Activated naive CD4-positive, alpha-beta T cell (primary cell): ENCODE data around the gene SEPTIN10.
"Not testable (repeated sequence)": the region's sequence is repeated elsewhere in the genome, so short reads cannot be mapped to it uniquely, and the experiment has no call there.

ENCODE experiments used
- DNase-seq, 4 experiments: peaks; one replicate each; lab custom pipeline; 2025; lab: John Stamatoyannopoulos, UW

The SEPTIN10 gene

DNA sequence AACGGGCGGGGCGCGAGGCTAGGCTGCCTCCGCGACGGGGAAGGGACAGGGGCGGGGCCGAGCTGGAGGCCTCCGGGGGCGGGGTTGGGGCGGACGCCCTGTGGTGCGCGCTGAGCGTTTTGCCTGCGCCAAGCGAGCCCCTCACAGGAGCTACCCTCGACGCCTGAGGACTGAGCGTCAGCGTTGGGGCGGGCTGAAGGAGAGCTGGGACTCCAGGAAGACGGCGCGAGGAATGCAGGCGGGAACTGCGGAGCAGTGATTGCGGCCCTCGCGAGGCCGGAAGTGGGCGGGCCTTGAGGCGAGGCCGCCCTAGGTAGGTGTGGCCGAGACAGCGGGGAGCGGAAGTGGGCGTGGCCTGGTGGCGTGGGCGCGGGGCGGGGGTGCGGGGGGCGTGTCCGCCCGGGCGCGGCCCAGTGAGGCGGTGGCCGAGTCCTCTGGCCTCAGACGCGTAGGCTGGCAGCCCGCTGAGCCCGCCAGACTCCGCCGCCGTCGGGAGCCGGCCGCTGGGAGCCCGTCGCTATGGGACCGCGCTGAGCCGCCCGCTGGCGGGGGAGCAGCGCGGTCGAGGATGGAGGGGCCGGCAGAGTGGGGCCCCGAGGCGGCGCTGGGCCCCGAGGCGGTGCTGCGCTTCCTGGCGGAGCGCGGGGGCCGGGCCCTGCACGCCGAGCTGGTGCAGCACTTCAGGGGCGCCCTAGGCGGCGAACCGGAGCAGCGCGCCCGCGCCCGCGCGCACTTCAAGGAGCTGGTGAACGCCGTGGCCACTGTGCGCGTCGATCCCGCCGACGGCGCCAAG is at the start of gene SEPTIN10, which contains the start of gene SOWAHC:
SEPTIN10 (minus strand) TSS at position 45 of the 793 bp plus-strand sequence. CDS start 139 bp downstream, outside the sequence.
SOWAHC (plus strand) TSS at position 443 of the 793 bp plus-strand sequence; CDS start at position 569, 126 bp downstream.
- peak; percentile 7 to 75 (median 50) for DNase-seq

DNA sequence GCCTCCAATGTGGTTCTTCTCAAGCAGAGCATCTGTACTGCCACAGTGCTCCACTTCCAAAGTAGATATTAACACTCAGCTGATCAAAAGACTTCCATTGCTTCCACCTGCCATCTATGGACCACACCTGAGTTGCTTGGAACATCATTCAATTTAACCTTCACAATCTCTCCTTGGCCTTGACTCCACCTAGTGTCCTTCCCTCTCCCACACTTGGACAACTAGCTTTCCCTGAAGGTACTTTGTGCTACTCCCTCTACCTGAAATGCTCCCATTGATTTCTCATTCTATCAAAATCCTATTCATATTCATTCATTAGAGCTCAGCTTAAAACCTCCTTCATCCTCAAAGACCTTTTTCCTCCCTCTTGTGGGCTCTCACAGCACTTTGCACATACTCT is 49.1 kb upstream of the SEPTIN10 start:
- DNase-seq: no peak

DNA sequence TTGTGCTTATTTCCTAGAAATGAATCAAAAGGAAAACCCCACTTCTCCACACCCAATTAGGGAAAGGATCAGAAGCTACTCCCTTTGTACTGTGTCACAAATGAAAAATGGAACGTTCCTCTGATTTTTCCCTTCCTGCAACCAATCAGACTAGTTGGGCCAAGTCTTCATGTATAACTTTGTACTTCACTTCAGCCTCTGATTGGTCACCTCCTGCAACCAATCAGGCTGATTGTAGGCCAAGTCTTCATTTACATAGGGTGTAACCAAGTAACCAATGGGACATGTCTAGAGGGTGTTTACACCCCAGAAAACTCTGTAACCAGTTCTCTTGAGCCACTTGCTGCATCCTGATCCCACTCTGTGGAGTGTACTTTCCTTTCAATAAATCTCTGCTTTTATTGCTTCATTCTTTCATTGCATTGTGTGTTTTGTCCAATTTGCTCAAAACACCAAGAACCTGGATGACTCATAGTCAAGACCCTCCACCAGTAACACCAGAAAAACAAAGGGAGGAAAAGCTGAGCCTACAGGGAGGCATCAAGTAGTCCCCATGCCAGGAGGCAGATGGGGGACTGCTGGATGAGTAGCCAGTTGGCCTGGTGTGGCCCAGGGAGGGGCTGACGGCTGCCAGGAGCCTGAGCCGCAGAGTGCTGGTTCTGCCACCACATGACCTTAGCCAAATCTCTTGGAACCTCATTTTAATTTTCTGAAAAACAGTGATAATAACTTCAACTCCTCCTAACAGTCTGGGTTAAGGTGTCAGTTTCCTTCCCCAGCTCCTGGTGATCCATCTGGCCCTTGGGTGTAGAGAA is 46.5 kb upstream of the SEPTIN10 start:
- no peak for DNase-seq

DNA sequence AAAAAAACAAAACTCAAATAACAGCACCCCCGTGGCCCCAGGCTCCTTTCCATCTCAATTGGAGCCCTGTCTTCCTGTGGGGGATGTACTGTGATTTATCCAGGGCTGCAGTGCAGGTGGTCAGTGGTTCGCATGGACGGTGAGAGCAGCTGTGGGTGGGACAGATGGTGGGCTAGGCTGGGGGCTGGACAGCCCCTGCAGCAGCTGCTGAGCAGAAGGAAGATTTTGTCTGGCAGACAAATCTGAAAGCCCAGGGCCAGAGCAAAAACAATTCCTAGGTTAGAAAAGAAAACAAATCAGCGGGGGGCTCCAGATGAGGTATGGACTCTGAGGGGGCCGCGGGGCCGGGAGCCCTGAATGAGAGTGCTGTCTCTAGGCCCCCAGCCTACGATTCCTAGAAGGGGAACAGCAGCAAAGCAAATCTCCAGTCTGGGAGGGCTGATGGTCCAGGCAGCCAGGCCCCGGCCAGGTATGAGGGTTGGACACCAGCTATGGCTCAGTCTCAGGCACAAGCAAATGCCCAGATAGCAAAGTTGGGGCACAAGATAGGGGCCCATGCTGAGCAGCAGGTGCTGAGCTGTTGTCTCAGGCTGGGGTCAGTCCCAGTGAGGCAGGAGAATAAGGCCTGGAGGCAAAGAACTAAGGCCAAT is 45.8 kb upstream of the SEPTIN10 start:
- no peak for DNase-seq

DNA sequence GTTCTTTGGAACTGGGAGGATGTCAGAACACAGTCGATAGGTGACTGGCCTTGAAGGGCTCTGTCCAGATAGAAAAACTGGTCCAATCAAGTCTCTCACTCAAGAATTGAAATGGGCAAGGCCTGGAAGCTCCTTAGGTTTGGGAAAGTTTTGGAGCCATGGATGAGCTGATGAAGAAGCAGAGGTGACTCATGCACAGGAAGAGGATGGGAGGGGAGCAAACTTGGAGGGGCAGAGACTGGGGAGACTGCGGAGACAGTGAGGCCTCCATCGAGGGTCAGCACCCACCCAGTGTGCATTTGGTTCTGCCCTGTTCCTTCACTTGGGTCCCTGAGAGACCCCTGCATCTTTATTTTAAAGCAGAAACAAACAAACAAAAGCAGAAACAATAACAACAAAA is 41.5 kb upstream of the SEPTIN10 start:
- DNase-seq: no peak

DNA sequence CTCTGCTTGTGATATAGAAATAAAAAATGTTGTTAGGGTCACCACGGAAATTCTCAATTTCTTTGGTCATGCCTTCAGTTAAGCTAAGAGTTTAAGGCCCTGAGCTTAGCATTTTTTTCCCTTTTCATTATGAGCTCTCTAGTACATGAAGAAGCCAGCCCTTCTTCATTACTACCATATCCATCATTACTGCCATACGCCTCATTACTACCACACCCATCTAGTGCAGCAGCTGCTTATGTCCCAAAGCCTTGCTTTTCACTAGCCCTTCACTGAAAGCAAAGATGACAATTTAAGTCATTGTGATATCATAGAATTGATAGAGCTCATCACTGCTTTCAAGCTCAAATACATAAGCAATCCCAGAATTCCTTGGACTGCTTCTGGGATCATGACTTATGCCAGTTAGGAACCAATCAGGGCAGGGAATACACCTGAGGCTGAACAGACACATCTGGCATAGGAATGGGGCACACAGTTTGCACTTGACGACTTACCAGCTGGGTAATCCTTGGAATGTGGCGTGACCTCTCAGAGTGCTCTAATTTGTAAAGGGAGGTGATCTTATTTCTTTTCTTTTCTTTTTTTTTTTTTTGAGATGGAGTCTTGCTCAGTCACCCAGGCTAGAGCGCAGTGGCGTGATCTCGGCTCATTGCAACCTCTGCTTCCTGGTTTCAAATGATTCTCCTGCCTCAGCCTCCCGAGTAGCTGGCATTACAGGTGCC is 40.7 kb upstream of the SEPTIN10 start:
- DNase-seq: no peak

DNA sequence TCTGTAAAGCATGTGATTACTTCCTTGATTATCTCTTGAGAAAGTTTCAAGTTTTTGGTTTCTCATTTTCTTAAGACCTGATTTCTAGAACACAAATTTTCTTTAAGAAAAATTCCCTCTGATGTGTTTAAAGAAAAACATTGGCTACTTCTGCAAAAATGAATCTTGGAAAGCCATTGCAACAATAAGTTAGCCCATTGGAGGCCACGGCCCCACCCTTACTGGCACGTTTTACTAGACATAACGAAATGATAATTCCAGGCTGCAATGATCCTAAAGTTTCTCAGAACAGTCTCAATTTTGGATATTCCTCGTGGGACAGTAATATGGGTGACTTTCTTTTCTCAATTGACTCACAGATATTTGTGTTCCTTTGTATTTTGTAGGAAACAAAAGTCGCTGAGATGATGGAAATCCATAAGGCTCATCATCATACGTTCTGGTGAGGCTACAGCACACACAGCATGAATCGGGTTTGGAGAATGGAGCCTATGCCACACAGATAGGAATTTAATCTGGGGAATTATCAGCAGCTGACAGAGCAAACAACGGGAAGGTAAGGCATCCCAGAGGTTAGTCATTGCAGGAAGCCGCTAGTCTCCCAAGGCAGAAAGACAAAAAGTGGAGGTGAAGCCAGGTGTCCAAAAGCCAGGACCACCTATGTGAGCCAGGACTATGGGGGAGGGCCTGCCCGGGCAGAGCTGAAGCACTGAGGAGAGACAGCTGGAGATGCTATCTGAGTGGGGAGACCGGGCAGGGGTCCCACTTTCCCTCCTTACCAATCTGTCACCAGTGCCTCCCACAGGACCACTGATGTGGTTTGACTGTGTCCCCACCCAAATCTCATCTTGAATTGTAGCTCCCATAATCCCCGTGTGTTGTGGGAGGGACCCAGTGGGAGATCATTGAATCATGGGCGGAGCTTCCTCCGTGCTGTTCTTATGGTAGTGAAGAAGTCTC is 36.2 kb upstream of the SEPTIN10 start:
- no peak for DNase-seq

DNA sequence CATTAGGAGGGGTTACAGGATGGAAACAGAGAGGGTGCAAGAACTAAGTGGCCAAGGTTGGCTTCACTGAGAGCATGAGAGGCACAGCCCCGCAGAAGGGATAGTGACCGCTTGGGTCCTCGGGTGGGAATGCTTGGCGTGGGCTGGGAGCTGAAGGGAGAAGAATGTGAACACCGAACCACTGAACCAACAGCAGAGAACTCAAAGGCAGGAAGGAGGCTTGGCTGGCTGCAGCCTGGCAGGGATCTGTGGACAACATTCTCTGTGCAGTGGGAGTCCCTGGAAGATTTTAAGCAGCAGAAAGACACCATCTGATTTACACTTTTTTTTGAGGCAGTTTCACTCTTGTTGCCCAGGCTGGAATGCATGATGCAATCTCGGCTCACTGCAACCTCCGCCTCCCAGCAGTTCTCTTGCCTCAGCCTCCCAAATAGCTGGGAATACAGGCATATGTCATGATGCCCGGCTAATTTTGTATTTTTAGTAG is 34.3 kb upstream of the SEPTIN10 start:
- DNase-seq: no peak

DNA sequence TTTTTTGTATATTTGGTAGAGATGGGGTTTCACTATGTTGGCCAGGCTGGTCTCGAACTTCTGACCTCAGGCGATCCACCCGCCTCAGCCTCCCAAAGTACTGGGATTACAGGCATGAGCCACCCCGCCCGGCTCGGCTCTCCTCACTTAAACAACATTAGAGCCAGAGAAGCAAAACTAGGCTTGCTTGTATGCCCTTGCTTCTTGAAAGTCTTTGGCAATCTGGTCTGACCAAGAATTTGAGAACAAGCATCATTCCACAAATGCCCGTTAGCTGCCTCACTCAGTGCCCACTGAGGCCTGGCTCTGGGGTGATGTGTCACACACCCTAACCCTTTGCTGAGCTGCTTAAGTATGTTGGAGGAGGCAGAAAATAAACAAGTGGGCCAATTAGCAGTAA is 33.9 kb upstream of the SEPTIN10 start:
- no peak for DNase-seq

DNA sequence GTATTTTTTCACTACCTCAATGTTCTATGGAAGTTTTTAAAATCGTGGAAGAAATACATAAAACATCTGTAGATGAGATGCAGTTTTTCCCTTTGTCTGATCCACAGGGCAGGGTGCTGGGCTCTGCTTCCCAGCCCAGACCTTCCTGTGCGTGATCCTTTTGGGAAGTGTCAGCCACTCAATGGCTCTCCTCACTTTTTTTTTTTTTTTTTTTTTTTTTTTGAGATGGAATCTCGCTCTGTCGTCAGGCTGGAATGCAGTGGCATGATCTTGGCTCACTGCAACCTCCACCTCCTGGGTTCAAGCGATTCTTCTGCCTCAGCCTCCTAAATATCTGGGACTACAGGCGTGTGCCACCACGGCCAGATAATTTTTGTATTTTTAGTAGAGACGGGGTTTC is 33.2 kb upstream of the SEPTIN10 start:
- no peak for DNase-seq

DNA sequence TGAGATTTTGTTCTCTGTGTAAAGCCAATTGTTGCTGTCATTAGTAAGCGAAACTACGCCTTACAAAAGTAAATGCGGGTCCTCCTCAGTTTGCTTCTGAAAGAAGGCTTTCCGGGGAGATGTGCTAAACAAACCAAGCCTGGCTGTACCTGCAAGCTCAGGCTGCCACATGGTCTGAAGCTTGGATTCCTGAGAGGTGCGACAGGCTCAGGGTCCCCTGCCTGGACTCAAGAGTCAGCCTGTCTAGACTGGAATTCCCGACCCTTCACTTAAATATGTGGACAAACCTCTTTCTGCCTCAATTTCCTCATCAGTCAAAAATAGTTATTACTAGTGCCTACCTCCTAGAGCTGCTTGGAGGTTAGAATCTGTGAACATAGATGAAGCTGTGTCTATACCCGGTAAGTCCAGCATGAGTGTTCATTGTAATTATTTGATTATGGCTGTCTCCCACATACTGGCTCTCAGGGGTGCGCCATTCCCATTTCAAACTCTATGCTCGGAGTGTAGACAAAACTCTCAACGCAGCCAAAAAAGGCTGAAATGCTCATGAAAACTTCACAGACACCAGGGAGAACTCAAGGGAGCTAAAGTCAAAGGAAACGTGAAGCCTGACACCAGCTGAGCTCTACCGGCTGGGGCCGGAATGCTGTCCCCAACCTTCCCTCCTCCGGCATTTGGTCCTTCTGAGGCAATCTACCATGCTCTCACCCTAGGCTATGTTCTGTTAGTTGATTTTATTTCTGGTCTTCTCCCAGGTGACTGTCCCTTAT is 31.8 kb upstream of the SEPTIN10 start:
- DNase-seq: no peak

DNA sequence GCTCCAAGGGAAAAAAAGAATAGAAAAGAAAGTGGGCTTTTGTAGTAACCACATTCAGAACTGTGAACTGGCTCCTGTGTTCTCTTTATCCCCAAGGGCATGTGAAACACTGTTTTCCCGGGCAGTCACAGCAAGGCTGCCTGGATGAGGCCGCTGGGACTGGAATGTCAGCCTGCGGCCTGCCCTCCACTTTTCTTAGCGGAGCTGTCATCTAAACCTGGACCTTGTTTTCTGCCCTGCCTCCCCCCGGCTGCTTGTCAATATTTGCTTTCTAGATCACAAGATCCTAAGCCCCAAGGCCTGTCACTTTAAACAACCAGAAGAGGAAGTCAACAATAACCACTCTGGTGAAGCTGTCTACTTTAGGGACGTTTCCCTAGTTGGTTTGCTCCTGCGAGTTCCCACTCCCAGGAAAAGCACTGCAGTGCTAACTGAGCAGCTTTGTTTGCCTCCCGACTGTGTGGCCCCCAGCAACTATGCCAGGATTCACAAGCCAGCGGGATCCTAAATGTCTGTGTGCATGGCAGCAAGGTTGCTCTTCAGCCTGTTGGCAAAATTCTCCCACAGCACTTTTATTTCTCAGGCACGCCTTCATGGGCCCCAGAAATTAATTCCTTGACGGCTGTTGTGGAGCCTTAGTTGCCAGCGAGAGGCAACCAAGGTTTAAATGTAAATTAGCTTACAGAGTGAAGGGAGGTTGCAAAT is 31.0 kb upstream of the SEPTIN10 start:
- DNase-seq: no peak

DNA sequence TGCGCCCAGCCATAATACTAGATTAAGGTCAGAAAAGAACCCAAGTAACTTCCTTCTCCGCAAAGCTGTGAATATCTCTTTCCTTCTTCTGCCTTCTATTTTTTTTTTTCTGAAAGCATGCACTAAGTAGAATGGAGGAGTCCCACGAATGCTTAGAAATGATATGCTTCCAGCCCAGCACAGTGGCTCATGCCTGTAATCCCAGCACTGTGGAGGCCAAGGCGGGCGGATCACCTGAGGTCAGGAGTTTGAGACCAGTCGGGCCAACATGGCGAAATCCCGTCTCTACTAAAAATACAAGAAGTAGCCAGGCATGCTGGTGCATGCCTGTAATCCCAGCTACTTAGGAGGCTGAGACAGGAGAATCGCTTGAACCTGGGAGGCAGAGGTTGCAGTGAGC is 26.2 kb upstream of the SEPTIN10 start:
- not testable (repeated sequence) for DNase-seq

DNA sequence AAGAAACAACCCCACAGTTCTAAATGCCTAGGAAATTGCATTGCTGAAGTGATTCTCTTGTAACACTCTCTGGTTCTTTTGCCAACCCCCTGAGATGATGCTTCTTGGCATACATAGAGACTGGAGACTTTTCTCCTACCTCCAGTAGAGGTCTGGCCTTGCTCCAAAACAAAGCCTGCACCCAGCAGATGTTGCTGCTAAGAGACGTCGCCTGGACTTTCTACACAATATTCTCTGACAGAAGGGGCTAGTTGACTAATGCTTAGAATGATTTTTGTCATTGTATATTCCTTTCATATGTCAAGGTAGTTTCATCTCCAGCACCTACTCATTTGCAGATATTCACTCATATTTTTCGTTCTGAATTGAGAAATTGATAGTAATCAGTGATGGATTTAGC is 25.0 kb upstream of the SEPTIN10 start:
- no peak for DNase-seq

DNA sequence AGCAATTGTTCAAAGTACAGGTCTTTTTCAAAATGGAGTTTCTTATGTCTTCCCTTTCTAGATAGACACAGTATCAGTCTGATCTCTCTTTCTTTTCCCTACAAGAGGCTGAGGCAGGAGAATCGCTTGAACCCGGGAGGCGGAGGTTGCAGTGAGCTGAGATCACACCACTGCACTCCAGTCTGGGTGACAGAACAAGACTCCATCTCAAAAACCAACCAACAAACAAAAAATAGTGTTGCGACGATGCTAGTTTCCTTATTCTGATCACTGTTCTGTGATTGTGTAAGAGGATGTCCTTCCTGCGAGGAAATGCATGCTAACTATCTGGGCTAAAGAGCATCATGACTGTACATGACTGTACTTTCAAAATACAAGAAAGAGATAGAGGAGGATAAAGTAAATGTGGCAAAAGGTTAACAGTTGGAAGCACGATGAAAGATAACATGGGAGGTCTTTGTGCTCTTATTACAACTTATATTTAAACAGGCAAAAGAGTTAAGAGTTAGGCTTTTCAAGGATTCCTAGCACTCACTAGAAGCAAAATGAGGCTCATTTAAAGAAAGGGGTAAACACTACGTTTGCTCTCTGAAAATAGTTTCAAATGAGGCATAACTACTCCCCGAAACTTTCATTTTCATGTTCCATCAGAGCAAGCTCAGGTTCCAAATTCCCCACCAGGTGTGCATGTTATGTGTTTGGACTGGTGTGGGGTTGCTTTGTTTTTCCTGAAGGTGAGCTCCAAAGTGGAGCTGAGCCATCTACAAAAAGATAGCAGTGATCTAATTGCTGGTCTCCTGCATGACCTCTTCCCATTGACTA is 24.2 kb upstream of the SEPTIN10 start:
- no peak for DNase-seq

DNA sequence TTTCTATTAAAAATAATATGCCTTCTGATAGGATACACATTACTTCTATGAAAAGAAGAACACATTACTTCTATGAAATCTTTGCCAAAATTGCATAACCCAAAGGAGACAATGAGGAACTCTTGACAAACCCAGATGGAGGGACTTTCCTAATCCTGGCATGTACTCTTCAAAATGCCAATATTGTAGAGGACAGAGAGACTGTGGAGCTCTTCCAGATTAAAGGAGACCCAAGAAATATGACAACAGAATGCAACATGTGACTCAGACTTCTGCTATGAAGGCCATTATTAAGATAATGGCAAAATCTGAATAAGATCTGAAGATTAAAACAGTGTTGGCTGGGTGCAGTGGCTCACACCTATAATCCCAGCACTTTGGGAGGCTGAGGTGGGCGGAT is 22.6 kb upstream of the SEPTIN10 start:
- DNase-seq: no peak

DNA sequence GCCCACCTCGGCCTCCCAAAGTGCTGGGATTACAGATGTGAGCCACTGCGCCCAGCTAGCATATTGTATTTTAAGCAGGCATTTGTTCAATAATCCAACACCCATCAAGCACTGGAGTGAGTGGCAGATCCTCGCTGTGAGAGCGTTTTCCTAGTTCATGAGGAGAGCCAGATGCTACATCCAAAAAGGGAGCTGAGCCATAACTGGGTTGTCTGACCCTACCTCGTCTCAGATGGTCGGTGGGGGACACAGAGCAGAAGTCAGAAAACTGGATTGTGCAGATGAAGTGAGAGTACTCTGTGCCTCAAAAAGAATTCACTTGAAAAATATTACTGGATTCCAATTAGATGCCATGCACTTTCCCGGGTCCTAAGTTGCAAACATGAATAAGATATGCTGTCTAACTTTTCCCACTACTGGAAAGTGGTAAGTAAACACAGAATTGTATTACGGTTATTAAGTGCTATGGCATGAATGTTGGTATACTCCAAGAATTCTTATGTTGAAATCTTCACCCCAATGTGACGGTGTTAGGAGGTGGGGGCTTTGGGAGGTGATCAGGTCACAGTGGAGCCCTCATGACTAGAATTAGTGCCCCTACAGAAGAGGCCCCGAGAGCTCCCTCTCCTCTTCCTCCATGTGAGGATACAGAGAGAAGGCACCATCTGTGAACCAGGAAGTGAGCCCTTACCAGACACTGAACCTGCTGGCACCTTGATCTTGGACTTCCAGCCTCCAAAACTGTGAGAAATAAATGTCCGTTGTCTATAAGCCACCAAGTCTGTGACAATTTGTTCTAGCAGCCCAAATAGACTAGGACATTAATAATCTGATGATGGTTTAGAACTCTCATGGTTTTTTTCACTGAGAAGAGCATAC is 21.9 kb upstream of the SEPTIN10 start:
- DNase-seq: no peak
